Stimulated activated CD8-positive, alpha-beta memory T cell treated with anti-CD3 and anti-CD28 coated beads, Interleukin-12 subunit alpha, Interleukin-12 subunit beta, amount 100 ng/mL, for 24 hours (primary cell): ENCODE measurements around the gene COL24A1.

Experiments used
- DNase-seq: peaks from one replicate; pipeline ENCODE4 v3.0.0-alpha.2; 2020; ENCODE audit errors: extremely low read depth

COL24A1 gene

GRCh38 chr1:86156566-86157455 is at the start of gene COL24A1:
Gene COL24A1, minus strand, starts transcription at chr1:86156772. Its CDS starts 376 bp downstream, at chr1:86156396.
- no peak for DNase-seq

GRCh38 chr1:86205741-86206140 is 49.2 kb upstream of the COL24A1 start:
- no peak for DNase-seq

- no peak for DNase-seq
Measured at GRCh38 chr1:86202552-86203340, 46.2 kb upstream of the COL24A1 start.

- no peak for DNase-seq
Measured at GRCh38 chr1:86201311-86201710, 44.7 kb upstream of the COL24A1 start.

- no peak for DNase-seq
Measured at GRCh38 chr1:86200901-86201300, 44.3 kb upstream of the COL24A1 start.

GRCh38 chr1:86197206-86197855 is 40.8 kb upstream of the COL24A1 start:
- DNase-seq, result no peak

- DNase-seq, result no peak
Measured at GRCh38 chr1:86195281-86195680, 38.7 kb upstream of the COL24A1 start.

GRCh38 chr1:86194491-86195034 is 38.0 kb upstream of the COL24A1 start:
- DNase-seq, result no peak

GRCh38 chr1:86192417-86192816 is 35.8 kb upstream of the COL24A1 start:
- no peak for DNase-seq

GRCh38 chr1:86191958-86192357 is 35.4 kb upstream of the COL24A1 start:
- DNase-seq, result no peak

GRCh38 chr1:86190873-86191272 is 34.3 kb upstream of the COL24A1 start:
- DNase-seq, result no peak

- DNase-seq, result no peak
Measured at GRCh38 chr1:86184426-86184825, 27.9 kb upstream of the COL24A1 start.

GRCh38 chr1:86183810-86184209 is 27.2 kb upstream of the COL24A1 start:
- DNase-seq, result no peak

GRCh38 chr1:86176226-86176625 is 19.7 kb upstream of the COL24A1 start:
- no peak for DNase-seq

- no peak for DNase-seq
Measured at GRCh38 chr1:86175756-86176155, 19.2 kb upstream of the COL24A1 start.

GRCh38 chr1:86169625-86170024 is 13.1 kb upstream of the COL24A1 start:
- DNase-seq, result no peak

- DNase-seq, result no peak
Measured at GRCh38 chr1:86159800-86160199, 3.2 kb upstream of the COL24A1 start.

- DNase-seq, result no peak
Measured at GRCh38 chr1:86155807-86156565, 586 bp downstream of the COL24A1 start.

- DNase-seq, result no peak
Measured at GRCh38 chr1:86155051-86155806, 1.3 kb downstream of the COL24A1 start.

- DNase-seq, result no peak
Measured at GRCh38 chr1:86154571-86155050, 2.0 kb downstream of the COL24A1 start.
